Pancreas (tissue), 10 donors: Measurements from ENCODE around the gene APBB1IP. TPM values are rescaled to one million over a fixed set of nuclear protein-coding genes. Genes with fewer than 3 reads are reported as not detected.

Experiments used
- ATAC-seq, 4 donors: fragments of 200-7000 bp; cut with Tn5 transposase; one replicate each; pipeline versions ENCODE4 v1.8.0 to v1.9.1; 2020; ENCODE audit warnings: mild to moderate bottlenecking in 4 of 4, moderate library complexity in 4 of 4
- DNase-seq, 6 donors: peaks; one replicate each; pipeline ENCODE4 v3.0.0-alpha.2; 2020
- FAIRE-seq: peaks from 2 replicates; lab custom pipeline; 2012; peaks lifted over from hg19 to GRCh38; lab: Jason Lieb, UNC
- H3K27ac ChIP-seq, 4 donors: fragments of 200-600 bp; sonication (generic); 1 replicate in 3 of 4; 2 replicates in 1 of 4; pipeline versions ENCODE4 v1.5.0 to v1.8.0; 2020
- H3K27me3 ChIP-seq, 4 donors: fragments of 200-600 bp; one replicate each; pipeline ENCODE4 v1.8.0; 2021
- H3K36me3 ChIP-seq, 3 donors: fragments of 200-600 bp; sonication (generic) in 1 of 3; one replicate each; pipeline versions ENCODE4 v1.5.0 to v1.8.0; 2020 to 2021
- H3K4me1 ChIP-seq, 3 donors: fragments of 200-600 bp; one replicate each; pipeline ENCODE4 v1.8.0; 2021
- H3K4me3 ChIP-seq, 4 donors: fragments of 200-600 bp; sonication (generic) in 2 of 4; one replicate each; pipeline versions ENCODE4 v1.5.0 to v1.8.0; 2020 to 2021
- H3K9me3 ChIP-seq, 4 donors: fragments of 200-600 bp; one replicate each; pipeline ENCODE4 v1.8.0; 2021
- CTCF ChIP-seq, 4 donors: fragments of 200-600 bp; sonication (generic) in 3 of 4; IDR thresholded peaks; one replicate each; pipeline versions ENCODE4 v1.5.0 to v1.8.0; 2021; ENCODE audit warnings: antibody characterized with exemption in 4 of 4
- WGBS, 2 donors: extraction: QIAGEN DNeasy Blood & Tissue Kit; methylation state at CpG; one replicate each; pipeline ENCODE4 v1.1.7; 2013; 5-methylcytosine and 5-hydroxymethylcytosine counted together
- intact Hi-C, 3 donors: fragments of 100-400 bp; cut with DNase I; formaldehyde crosslinking; loops; one replicate each; pipeline versions ENCODE4 v1.11.1 to v1.14.2; 2022
- polyA plus RNA-seq, 2 donors: library from polyadenylated mRNA; stranded (reverse); fragments of 200-250 nt; gene quantifications; one replicate each; pipeline ENCODE4 v1.2.3, GENCODE V29; 2013
- total RNA-seq, 6 donors: library from RNA; stranded (reverse); fragmentation: NEBNext Ultra II Directional in 4 of 6; extraction: Animal tissue kit (Norgen Biotek cat#: 25700) in 4 of 6; gene quantifications; one replicate each; pipeline versions ENCODE4 v1.2.1 to v1.2.4, GENCODE V29; 2021 to 2023
- donor health status: healthy with polysubstance abuse.
- donor health status: DM: no; HTN: no; CAD: no; lungs with moderate emphysema.
- donor health status: DM: no; HTN: no; CAD: no.
- donor health status: control.
- donor health status: control.
- donor health status: Bipolar disorder and iron deficiency.
- donor health status: DM: yes; HTN: yes; CAD: no.
- donor health status: DM: no; HTN: no; CAD: no.
- donor health status: DM: no; HTN: no; CAD: no.
- donor health status: DM: yes; HTN: yes; CAD: no.

Gene APBB1IP
- total and polyA plus RNA-seq, 8 donors: 0.93 to 12.3 (median 2.2) TPM

GRCh38 chr10:26506736-26507135, 68.6 kb downstream of the APBB1IP start:
- no peak for TF ChIP-seq CTCF (IDR thresholded peaks at IDR 0.05)
- Histone ChIP-seq H3K27me3 (no peaks in the 10 kb centered on the region), H3K4me3 (no peak overlapping the region), H3K36me3 (no peaks in the 10 kb centered on the region), H3K27ac (no peak overlapping the region), H3K4me1 (no peaks in the 10 kb centered on the region), H3K9me3 (no peaks in the 10 kb centered on the region)
- intact Hi-C loops: no loop called here
- no peak for DNase-seq
- no peak for FAIRE-seq
- WGBS, 2 donors: 63 to 72% methylated on average over 3 of the region's 3 CpGs
- ATAC-seq: no peak

DNA sequence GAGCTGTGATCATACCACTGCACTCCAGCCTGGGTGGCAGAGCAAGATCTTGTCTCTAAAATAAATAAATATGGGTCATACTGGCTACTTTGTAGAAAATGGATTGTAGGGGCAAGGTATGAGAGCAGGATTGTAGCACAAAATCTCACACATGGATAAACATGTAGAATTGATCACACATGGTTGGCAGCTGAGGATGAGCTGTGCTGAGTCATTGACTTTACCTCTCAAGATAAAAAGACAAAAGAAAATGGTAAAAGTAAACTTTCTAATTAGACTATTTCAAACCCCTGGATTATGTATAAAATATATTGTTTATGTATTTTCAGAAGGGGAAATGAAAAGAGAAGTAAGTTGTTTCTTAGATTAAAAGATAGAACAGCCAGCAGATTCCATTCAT, 69.3 kb downstream of the APBB1IP start:
- Histone ChIP-seq H3K9me3 (no peaks in the 10 kb centered on the region), H3K27ac (no peak overlapping the region), H3K4me1 (no peaks in the 10 kb centered on the region), H3K36me3 (no peaks in the 10 kb centered on the region), H3K4me3 (no peak overlapping the region), H3K27me3 (no peaks in the 10 kb centered on the region)
- intact Hi-C loops: no loop called here
- DNase-seq (no peak), FAIRE-seq (no peak), ATAC-seq (no peak)
- TF ChIP-seq CTCF (IDR thresholded peaks at IDR 0.05): no peak

DNA sequence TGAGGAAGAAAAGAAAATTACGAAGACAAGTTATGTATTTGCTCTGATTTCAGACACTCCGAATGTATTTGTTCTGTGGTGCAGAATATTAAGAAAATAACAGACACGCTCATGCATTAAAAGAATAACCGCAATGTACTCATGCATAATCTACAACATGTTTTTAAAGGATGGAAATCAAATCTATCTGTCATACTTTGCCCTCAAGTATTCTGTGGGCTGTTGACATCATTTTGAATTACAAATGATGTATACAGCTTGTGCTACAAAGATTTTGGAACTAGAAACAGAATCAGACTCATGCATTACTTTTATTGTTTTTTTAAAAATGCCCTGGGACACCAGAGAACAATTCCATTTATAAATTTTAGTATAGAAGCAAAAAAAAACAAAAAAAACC, 69.9 kb downstream of the APBB1IP start:
- ATAC-seq: no peak
- WGBS, 2 donors: 73 to 75% methylated on average over 4 of the region's 4 CpGs
- Histone ChIP-seq H3K4me1 (no peaks in the 10 kb centered on the region), H3K36me3 (no peaks in the 10 kb centered on the region), H3K27ac (no peak overlapping the region), H3K4me3 (no peak overlapping the region), H3K9me3 (no peaks in the 10 kb centered on the region), H3K27me3 (no peaks in the 10 kb centered on the region)
- no peak for DNase-seq
- no peak for TF ChIP-seq CTCF (IDR thresholded peaks at IDR 0.05)
- intact Hi-C loops: no loop called here
- FAIRE-seq: no peak

- Histone ChIP-seq H3K4me3 (no peak overlapping the region), H3K27ac (no peak overlapping the region), H3K36me3 (no peaks in the 10 kb centered on the region), H3K9me3 (no peaks in the 10 kb centered on the region), H3K4me1 (no peaks in the 10 kb centered on the region), H3K27me3 (no peaks in the 10 kb centered on the region)
- TF ChIP-seq CTCF (IDR thresholded peaks at IDR 0.05): no peak
- WGBS, 2 donors: 63 to 65% methylated on average over 1 of the region's 1 CpG
- DNase-seq (no peak), ATAC-seq (no peak), FAIRE-seq (no peak)
- intact Hi-C loops: no loop called here
These were observed 71.2 kb downstream of the APBB1IP start for GRCh38 chr10:26509307-26509706.

DNA sequence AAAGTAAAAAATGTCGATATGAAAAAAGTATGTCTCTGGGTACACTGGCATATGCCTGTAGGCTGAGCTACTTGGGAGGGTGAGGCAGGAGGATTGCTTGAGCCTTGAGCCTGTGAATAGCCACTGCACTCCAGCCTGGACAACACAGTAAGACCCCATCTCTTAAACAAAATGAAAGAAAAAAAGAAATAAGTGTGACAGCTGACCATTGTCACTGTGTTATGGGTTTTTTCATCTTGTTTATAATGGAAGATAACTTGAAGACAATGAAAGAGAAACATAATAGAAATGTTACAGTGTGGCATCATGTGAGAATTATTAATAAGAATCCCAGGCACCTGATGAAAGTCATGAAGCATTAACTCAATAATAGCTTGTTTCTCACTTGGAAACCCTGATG, 75.0 kb downstream of the APBB1IP start:
- WGBS, 2 donors: 77 to 82% methylated on average over 1 of the region's 1 CpG
- TF ChIP-seq CTCF (IDR thresholded peaks at IDR 0.05): no peak
- no peaks in the 10 kb centered on the region for H3K4me1 ChIP-seq
- DNase-seq (no peak), FAIRE-seq (no peak), ATAC-seq (no peak)
- intact Hi-C loops: no loop called here
- H3K27me3 ChIP-seq: no peaks in the 10 kb centered on the region
- no peaks in the 10 kb centered on the region for H3K9me3 ChIP-seq
- H3K36me3 ChIP-seq: no peaks in the 10 kb centered on the region
- H3K4me3 ChIP-seq: no peak overlapping the region
- no peak overlapping the region for H3K27ac ChIP-seq
